ENCODE results near the gene AK4.

DNA sequence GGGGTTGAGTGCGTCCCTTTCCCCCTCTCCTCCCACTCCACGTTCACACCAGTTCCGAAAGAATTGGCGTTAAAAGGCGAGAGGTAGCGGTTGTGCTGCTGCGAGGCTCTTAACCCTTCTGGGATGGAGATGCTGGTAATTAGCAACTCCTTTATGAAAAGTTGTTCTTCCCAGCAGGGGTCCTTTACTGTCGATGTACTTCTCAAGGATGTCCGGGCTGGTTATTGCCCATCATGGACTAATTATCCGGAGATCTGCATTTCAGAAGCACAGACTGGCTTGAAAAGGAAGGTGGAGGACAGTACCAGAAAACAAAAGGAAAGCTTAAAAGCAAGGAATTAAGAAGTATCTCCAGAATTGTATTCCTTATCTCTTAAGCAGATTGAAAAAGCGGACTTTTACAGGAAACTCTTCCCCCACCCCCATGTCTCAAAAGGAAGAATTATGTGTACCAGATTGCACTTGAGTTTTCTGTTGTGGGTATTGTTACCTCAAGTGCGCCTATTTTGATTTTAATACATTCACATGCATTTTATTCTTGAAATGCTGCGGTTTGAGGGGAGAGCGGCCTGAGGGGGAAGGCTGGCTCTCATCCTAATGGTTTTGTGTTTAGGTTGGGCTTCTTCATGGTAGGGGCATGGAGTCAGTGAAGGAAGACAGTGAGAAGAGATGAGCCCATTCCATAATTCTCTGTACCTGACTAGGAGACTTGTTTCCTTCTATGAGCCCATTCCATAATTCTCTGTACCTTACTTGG lies 1.5 kb downstream of the AK4 start:
- TF ChIP-seq POLR2AphosphoS5 (IDR thresholded peaks at IDR 0.05; ENCODE audit: low read depth, low read length) (no peak), POLR2A (IDR thresholded peaks at IDR 0.05; ENCODE audit: control extremely low read depth in 1 of 2, low read depth in 2 of 2, low read length in 2 of 2) (no peak), TEAD4 (IDR thresholded peaks at IDR 0.05; ENCODE audit: low read depth, low read length) (no peak), RAD21 (IDR thresholded peaks at IDR 0.05 in 1 of 2, conservative IDR thresholded peaks at IDR 0.05 in 1 of 2; ENCODE audit: low read depth in 2 of 2, low read length in 2 of 2) (no peak), EZH2 (IDR thresholded peaks at IDR 0.05; ENCODE audit: low read depth, low read length, severe bottlenecking) (no peak), ZNF274 (IDR thresholded peaks at IDR 0.05; ENCODE audit: borderline replicate concordance, extremely low read depth, low read length) (no peak), RFX5 (IDR thresholded peaks at IDR 0.05; ENCODE audit: borderline replicate concordance, low read depth, low read length) (no peak), KDM1A (IDR thresholded peaks at IDR 0.05; ENCODE audit: borderline replicate concordance, low read length) (no peak), CHD2 (IDR thresholded peaks at IDR 0.05; ENCODE audit: low read length) (no peak), JUN (IDR thresholded peaks at IDR 0.05; ENCODE audit: low read depth, low read length) (no peak), CREB1 (IDR thresholded peaks at IDR 0.05) (no peak)
- TF ChIP-seq, protein P1, sequence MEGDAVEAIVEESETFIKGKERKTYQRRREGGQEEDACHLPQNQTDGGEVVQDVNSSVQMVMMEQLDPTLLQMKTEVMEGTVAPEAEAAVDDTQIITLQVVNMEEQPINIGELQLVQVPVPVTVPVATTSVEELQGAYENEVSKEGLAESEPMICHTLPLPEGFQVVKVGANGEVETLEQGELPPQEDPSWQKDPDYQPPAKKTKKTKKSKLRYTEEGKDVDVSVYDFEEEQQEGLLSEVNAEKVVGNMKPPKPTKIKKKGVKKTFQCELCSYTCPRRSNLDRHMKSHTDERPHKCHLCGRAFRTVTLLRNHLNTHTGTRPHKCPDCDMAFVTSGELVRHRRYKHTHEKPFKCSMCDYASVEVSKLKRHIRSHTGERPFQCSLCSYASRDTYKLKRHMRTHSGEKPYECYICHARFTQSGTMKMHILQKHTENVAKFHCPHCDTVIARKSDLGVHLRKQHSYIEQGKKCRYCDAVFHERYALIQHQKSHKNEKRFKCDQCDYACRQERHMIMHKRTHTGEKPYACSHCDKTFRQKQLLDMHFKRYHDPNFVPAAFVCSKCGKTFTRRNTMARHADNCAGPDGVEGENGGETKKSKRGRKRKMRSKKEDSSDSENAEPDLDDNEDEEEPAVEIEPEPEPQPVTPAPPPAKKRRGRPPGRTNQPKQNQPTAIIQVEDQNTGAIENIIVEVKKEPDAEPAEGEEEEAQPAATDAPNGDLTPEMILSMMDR (IDR thresholded peaks at IDR 0.05; ENCODE audit: control extremely low read depth in 1 of 3, insufficient read depth in 1 of 3, low read depth in 1 of 3, low read length in 3 of 3): no peak
- TF ChIP-seq, protein P2, sequence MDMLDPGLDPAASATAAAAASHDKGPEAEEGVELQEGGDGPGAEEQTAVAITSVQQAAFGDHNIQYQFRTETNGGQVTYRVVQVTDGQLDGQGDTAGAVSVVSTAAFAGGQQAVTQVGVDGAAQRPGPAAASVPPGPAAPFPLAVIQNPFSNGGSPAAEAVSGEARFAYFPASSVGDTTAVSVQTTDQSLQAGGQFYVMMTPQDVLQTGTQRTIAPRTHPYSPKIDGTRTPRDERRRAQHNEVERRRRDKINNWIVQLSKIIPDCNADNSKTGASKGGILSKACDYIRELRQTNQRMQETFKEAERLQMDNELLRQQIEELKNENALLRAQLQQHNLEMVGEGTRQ (IDR thresholded peaks at IDR 0.05; ENCODE audit: low read length): no peak

Measured in H1 (cell line).